C1 segment of cervical spinal cord (tissue), 14 donors: Measurements from ENCODE around the gene LDLRAD4.
A peak's percentile ranks its signal among the peaks of the same experiment; 100 is the strongest.

ENCODE experiments used
- DNase-seq, 14 donors: peaks; one replicate each; lab custom pipeline; 2025; lab: John Stamatoyannopoulos, UW

Gene LDLRAD4

GRCh38 chr18:13568443-13569392, 350.2 kb downstream of the LDLRAD4 start:
- DNase-seq = no peak

DNA sequence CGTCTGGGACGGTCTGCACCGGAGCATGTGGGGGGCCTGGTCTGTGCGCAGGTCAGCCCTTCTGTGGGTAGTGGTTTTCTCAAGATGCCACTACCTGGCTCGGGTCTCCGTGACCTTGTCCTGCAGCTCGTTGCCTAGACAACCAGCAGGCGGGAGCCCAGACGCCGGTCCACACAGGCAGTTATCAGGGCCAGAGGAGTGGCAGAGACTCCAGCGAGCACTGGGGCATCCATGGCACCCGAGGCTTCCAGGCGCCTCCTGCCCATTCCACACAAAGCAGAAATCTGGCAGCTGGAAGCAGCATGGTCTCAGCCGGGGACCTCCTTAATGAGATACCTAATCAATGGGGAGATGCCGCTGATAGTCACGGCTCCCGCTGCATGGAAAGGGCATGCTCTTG, 351.7 kb downstream of the LDLRAD4 start:
- DNase-seq = peak in 1 of 14 donors; percentile 13

- no peak for DNase-seq
Observed at GRCh38 chr18:13570856-13571495, 352.4 kb downstream of the LDLRAD4 start.

- DNase-seq = no peak
Observed at GRCh38 chr18:13572148-13572547, 353.6 kb downstream of the LDLRAD4 start.

DNA sequence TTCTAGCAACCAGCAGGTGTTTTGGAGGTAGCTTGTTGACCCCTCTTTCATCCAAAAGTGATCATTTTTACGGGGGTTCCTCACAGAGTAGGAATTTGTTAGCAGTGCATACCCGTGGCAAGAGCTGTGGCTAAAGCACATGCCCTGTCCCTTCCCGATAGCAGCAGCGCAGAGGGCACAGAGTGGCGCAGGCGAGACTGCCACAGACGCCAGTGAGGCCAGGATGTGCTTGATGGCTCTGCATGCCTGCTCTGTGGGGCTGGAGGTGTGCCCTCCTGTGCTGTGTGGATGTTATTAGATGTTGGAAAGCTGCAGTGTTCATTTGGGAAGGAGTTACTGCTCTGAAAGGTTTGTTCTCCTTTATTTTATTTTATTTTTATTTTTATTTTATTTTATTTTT, 354.2 kb downstream of the LDLRAD4 start:
- no peak for DNase-seq

- DNase-seq = no peak
Observed at GRCh38 chr18:13573750-13574149, 355.2 kb downstream of the LDLRAD4 start.

DNA sequence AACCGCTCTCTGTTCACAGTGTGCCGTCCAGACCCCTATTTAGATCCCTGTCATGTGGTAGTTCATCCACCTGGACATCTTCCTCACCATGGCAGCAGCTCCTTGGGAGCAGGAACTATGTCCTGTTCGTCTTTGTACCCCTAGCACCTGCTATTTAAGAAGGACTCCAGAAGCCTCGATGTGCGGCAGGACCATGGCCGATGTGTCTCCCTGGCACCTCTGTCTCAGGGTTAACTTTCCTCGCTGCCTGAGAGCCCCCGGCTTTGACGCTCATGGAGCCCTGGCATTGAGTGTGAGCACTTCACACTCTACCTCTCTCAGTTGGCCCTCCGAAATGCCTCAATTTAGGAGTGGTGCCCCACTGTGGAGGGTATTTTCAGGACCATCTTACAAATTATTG, 355.8 kb downstream of the LDLRAD4 start:
- DNase-seq = no peak

- no peak for DNase-seq
Observed at GRCh38 chr18:13574761-13575160, 356.2 kb downstream of the LDLRAD4 start.

- DNase-seq = no peak
Observed at GRCh38 chr18:13576598-13576997, 358.0 kb downstream of the LDLRAD4 start.

DNA sequence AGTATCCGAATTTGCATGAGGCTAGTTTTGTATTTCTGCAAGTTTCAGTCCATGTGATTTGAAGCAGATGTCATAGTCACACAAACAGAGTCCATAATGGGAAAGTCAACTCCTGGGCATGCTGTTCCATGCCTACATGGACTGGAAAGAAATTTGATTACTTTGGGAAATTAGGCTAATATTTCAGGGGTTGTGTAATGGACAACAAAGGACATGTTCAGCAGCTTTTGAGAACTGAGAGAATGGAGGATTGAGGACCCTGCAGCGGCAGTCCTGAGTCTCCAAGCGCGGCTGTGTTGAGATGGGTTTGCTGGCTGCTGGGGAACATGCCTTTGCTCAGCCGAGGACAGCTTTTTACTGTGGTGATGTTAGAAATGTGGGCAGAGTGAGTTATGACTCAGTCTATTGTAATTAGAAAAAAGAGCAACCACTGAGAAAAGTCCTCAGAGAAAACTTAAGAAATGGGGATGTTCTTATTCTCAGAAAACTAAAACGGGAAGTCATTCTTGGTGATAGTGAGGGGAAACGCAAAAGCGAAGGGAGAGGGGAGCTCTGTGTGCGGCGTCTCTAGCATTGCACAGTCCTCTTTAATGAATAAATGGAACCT, 358.6 kb downstream of the LDLRAD4 start:
- DNase-seq = peak in 2 of 14 donors; percentile 38 to 64

DNA sequence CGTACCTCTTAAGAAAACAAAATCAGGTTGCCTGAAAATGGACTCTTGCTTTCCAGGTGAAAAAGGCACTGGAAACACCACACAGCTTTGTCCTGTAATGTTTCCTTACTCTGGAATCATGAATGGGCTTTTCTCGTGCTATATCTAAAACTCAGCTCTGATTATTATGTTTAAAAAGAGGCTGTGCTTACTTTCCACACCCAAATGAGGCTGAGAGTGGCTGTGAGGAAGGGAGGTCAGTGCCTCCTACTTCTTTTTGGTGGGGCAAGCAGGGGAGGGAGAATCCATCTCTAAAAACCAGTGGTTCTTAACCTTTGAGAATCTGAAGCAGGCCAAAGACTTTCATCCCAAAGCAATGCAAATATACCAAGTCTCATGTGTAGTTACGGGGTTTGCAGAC, 359.2 kb downstream of the LDLRAD4 start:
- DNase-seq = no peak

DNA sequence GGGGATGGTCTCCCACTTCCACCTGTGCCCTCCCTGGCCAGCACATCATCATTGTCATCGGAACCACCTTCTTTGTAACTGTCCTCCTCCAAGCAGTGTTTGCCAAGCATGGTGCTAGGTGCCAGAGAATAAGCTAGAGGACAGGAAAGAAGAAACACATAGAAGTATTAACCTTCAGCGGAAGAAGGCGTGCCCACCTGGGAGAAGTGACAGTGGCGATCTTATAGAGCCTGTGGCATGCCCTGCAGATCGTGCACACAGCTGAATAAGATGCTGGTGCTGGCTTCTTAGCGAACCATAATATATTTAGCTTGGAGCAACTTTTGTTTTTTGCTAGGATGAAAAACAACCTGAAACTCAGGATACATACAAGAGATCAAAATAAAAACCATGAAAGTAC, 359.8 kb downstream of the LDLRAD4 start:
- no peak for DNase-seq

DNA sequence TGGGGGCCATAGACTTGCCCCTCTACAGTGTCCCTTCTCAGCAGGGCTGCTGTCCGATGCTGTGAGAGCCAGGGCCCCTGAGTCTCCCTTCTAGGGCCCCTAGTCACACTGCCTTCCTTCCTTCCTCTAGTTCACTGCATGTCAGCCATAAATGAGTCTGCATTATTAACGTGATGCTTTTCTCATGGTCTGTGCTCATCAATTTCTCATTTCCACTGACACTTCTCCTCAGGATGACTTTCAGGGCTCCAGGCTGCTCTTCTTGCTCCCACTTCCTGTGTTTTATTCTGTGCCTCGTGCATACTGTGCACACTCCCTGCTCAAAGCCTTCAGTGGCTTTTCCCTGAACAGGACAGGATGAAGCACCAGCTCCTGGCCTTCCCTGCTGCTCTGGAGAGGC, 361.3 kb downstream of the LDLRAD4 start:
- DNase-seq = no peak

DNA sequence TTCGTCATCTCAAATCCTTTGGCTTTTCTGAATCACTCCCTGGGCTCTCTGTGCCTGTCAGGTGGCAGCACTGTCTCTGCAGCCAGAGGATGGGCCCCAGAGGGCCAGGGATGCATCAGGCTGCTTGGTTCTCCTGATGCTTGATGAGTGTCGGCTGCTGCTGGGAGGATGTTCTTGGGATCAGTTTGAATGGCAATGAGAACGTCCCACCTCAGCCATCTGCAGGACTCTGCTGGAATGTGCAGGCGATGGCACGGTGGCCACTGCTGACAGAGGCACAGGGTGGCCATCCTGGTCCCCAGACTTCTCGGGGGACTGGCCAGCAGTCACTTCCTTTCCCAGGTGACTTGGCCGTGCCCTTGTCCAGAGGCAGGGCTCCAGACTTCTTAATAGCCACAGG, 361.8 kb downstream of the LDLRAD4 start:
- DNase-seq = peak in 1 of 14 donors; percentile 55

DNA sequence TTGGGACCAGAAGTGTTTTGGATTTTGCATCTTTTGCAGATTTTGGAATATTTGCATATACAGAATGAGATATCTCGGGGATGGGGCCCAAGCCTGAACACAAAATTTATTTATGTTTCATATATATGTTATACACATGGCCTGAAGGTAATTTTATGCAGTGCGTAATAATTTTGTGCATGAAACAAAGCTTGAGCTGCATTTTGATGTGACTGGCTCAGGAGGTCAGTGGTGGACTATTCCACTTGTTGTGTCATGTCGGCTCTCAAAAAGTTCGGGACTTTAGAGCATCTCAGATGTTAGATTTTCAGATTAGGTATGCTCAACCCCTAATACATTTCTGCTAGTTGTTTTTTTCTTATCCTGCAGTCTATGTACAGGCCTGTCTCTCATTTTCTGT, 362.4 kb downstream of the LDLRAD4 start:
- no peak for DNase-seq

DNA sequence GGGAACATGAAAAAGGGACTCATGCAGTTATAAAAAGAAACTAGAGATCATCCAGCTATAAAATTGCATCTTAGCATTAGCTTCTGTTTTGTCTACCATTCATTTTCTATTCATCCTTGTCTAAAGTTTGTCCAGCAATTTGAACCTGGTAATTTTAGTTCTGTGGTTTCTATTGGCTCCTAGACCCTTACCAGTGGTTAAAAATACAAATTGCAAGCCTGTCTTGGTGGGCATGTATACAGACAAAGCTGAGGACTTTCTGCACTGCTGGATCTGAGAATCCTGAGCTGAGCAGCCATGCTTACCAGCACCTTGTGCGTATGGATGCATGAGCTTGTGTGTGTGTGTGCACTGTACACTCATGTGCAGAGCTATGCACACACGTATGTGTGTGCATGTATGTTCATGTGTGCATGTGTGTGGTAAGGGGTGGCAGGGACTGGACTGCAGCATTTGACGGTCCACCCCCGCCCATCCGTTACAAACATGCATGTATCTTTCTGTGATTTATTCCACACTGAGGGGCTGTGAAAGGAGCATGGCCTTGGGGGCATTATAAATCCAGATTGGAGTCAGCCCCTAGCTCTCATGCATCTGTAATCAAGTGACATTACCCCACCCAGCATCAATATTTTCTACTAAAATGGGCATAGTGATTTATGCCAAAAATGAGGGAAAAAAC, 363.1 kb downstream of the LDLRAD4 start:
- no peak for DNase-seq

DNA sequence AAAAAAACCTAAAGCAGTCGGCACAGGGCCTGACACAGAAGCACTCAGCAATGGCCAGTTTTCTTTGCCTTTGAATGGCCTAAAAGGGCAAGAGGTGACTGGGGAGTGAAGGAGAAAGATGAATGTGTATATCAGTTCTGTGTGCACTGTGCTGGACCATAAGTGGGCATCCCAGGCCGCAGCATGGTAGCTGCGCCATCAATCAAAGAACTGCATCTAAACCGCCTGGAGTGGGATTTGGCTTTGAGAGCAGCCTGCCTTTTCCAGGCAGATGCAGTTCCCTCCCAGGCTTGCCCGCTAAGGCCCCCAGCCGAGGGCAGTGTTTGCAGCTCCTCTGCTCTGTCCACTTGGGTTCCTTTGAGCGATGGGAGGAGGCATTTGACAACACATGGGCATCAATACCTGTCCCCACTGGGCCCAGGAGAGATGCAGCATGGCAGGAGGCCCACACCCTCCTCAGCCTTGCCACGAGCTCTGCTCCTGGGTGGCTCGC, 363.7 kb downstream of the LDLRAD4 start:
- DNase-seq = no peak

- no peak for DNase-seq
Observed at GRCh38 chr18:13583576-13584550, 365.3 kb downstream of the LDLRAD4 start.

DNA sequence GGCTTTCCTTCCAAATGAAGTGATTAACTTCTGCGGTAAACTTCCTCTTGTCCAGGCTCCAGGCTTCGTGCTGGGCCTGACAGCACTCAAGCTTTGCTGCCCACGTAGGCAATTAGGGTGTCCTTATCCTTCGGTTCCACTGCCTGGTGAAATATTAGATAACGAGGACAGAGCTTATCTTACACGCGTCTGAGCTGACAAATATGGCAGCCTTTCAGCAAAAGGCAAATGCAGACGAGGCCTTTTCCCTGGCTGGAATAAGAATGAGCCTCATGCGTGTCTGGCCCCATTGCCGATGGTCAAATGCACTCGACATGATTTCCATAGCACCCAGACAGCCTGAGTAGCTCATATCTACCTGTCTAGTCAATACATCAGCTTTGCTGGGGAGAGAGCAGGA, 366.3 kb downstream of the LDLRAD4 start:
- peak in 1 of 14 donors; percentile 10 for DNase-seq

- no peak for DNase-seq
Observed at GRCh38 chr18:13585379-13586153, 367.0 kb downstream of the LDLRAD4 start.
